HG03108 (cell line): ENCODE results near the gene MTHFD1L.
A peak's percentile ranks its signal among the peaks of the same experiment; 100 is the strongest.
"Not testable (repeated sequence)": the region's sequence is repeated elsewhere in the genome, so short reads cannot be mapped to it uniquely, and the experiment has no call there.

Experiments
- ATAC-seq: cut with Tn5 transposase; IDR thresholded peaks from one replicate; pipeline ENCODE4 v1.9.1; 2021; ENCODE audit warnings: moderate library complexity; ENCODE audit not compliant: unreplicated experiment

MTHFD1L gene

GRCh38 chr6:151012321-151013294 lies 147.1 kb downstream of the MTHFD1L start:
- no peak for ATAC-seq

DNA sequence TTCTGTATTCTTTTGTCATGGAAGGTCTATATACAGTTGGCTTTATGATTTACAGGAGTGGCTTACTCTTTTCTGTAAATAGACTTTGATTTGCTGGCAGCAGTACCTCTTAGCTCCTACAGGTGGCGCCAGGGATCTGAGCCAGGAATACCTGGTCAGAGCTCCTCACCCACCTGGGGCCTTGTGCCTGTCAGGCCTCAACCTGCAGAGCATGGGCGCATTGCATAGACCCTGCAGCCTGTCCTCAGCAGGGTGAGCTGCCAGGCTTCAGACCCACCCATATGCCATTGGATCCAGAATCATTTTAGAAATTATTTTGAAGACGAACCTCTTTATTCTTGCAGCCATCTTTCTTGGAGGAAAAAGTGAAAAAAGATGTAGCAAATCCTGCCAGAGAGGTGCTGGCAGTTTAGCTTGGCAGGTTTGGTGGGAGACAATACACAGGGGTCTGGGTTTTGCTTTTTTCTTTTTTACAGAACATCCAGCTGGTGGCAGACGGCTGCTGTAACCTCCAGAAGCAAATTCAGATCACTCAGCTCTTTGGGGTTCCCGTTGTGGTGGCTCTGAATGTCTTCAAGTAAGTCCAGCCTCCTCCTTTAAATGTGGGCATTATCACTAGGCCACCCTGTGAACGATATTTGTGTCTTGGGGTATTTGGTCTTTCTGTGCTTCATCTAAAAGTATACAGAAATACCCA lies 149.1 kb downstream of the MTHFD1L start:
- ATAC-seq = peak; percentile 57

GRCh38 chr6:151015101-151015700 lies 149.7 kb downstream of the MTHFD1L start:
- ATAC-seq = no peak

DNA sequence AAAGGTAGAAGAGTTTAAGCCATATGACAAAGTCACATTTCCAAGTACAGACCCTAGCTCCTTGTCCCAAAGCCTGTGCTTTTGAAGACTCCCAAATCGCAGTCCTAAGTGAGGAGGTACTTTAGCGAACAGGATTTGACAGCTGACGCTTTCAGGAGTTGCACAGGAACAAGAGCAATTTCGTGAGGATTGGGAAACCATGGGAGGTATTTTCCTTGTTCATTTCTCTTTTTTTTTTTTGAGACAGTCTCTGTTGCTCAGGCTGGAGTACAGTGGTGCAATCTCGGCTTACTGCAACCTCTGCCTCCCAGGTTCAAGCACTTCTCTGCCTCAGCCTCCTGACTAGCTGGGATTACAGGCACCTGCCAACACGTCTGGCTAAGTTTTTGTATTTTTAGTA lies 150.6 kb downstream of the MTHFD1L start:
- no peak for ATAC-seq

DNA sequence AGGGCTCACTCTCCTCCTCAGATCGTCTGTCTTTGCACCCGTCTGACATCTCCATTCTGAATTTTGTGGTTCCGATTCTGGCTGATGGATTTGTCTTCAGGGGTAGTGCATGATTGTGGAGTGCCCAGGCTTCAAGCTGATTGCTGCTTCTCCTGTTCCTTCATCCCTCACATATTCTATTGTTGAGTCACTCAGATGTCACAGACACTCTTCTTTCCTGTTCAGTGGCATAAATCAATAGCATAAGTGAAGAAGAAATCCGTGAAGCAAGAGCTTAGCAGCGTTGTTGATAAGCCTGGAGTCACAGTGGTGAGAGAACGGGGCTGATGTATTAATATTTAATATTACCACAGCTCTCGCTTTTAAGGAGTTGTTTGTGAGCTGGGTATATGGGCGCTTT lies 152.5 kb downstream of the MTHFD1L start:
- no peak for ATAC-seq

- no peak for ATAC-seq
Observed at GRCh38 chr6:151018911-151019782, 153.6 kb downstream of the MTHFD1L start.

DNA sequence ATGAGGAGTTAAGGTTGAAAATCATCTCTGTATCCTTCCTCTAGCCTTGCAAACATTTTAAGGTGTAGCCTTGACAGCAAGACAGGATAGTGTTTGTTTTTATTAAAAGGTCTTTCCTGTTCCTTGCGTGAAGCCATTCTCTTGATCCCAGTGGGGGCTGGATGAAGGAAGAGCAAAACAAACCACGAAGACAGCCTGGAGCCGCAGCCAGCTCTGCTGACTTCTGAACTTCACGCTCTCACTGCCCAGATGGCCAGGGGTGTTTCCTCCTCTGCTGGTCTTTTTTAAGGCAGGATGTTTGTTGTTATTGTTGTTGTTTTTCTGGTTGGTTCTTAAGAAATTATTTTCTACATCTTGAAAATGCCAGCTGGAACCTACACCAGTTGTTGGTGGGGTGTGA lies 156.4 kb downstream of the MTHFD1L start:
- ATAC-seq = no peak

DNA sequence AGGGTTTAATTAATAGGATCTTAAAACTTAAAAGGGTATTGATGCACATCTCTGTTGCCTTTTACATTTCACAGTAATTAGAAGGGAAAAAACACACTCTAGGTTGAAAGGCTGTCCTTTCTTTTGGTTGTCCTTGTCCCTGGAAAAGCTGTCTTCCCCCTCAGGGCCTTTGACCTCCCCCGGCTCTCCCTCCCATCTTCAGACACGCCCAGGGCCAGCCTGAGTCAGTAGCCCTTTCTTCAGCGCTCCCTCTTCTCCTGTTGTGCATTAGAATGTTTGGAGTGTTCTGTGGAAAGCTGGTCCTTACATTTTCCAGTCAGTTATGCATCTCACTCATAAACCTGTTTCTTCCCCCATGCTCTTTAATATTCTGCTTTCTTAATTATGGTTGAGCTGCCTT lies 157.0 kb downstream of the MTHFD1L start:
- no peak for ATAC-seq

GRCh38 chr6:151023342-151023741 lies 157.8 kb downstream of the MTHFD1L start:
- no peak for ATAC-seq

DNA sequence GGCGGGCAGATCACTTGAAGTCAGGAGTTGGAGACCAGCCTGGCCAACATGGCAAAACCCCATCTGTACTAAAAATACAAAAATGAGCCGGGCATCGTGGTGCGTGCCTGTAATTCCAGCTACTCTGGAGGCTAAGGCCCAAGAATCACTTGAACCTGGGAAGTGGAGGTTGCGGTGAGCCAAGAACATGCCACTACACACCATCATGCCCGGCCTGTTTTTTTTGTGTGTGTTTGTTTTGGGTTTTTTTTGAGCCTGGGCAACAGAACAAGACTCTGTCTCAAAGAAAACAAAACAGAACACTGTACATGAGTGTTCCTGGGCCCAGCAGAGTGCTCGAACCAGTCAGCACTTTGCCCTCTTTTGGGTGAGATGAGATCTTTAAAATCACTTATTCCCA lies 159.1 kb downstream of the MTHFD1L start:
- no peak for ATAC-seq

DNA sequence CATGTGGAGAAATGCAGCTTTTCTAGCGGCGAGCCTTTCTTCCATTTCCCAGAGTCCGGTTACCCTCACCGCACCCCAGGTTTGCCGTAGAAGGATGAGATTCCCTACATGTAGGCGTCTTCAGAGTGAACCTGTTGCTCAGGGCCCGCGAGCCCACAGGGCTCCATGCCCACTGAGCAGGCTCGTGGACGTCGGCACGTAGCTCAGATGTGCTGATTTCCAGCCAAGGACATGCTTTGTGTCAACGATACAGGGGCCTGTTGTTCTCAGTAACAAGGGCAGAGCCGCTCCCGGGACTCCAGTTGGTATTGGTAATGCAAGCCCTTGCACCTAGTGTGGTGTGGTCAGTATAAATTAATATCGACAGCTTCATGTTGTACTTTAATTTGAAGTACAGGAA lies 159.6 kb downstream of the MTHFD1L start:
- no peak for ATAC-seq

DNA sequence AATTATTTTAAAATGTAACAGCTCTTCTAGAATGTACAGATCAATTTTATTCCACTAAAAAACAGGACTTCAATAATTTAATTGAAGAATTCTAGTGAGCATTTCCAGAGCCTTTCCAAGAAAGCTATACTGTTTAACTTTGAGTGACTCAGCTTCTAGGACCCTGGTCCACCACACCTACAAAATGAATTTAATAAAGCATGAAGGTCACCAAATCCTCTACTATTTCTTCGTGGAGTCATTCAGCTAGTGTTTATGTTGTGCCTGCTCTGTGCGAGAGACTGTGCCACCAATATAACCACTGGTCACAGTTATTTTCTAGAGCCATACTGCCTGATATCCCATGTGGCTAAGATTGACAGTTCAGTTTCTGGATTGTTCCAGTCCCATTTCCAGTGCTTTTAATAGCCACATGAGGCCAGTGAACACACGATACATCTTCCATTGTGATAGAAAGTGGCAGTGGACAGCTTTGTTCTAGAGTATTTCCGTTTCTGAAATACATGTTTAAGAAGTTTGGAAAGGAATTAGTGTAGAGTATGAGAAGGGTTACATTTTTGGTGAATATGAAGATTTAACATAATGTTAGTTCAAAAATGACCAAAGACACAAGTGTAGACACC lies 160.7 kb downstream of the MTHFD1L start:
- ATAC-seq = no peak

GRCh38 chr6:151027295-151027747 lies 161.8 kb downstream of the MTHFD1L start:
- ATAC-seq = no peak

- ATAC-seq = no peak
Observed at GRCh38 chr6:151027936-151028838, 162.7 kb downstream of the MTHFD1L start.

GRCh38 chr6:151029970-151030369 lies 164.5 kb downstream of the MTHFD1L start:
- ATAC-seq = no peak

DNA sequence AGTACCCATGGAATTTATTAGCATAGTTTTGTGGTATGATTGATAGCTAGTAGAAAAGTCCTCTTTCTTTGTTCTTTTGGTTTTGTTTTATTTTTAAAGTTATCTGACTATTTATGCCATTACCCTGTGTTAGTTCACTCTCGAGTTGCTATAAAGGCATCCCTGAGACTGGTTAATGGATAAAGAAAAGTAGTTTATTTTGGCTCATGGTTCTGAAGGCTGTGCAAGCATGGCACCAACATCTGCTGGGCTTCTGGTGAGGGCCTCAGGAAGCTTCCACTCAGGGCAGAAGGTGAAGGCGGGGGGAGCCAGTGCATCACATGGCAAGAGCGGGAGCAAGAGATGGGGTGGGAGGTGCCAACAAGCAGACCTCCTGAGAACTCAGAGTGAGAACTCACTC lies 166.5 kb downstream of the MTHFD1L start:
- ATAC-seq = no peak

DNA sequence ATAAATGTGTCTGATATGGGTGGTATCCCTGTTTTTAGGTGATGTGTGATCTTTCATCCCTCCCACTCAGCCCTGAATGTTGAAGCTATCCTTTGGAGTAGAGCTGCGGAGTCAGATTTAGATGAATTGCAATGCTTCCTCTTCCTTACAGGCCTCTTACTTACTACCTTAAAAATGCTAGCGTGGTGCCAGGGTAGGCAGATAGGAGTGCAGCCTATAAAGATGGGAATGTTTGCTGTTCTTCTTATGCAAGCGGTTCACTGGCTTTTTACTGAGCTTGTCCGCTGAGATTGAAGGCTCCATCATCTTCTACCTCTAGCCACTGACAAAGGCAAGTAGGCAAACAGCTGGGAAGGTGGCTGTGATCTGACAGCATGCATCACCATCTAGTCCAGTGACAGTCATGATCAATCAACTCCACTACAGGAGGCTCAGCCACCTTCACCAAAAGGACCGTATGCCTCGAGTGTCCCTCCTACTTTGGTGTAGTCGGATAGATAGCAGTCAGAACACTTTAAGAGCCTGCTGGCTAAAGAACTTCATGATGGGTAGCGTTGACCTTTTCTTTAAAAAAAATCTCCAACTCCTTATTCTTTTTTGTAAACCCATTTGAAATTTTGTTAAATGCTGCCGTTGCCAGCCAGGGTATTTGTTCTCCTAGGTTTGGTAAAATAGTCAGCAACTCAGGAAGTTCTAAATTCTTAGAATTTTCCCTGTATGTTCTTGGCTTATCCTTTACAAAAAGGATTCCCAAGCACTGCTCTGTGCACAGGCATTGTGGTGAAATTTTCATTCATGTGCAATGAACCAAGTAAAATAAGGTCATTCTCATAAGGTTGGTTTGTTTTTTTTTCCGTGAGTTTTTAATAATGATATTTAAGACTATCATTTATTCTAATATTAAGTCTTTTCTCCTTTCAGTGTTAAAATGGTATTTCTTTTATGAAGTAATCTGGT lies 169.6 kb downstream of the MTHFD1L start:
- ATAC-seq = no peak

- ATAC-seq = not testable (repeated sequence)
Observed at GRCh38 chr6:151036211-151036721, 170.8 kb downstream of the MTHFD1L start.
